Trophoblast cell (in vitro differentiated cells and primary cell): ENCODE measurements around the gene ABLIM2.
A peak's percentile ranks its signal among the peaks of the same experiment; 100 is the strongest.

Experiments
- DNase-seq, 2 donors: peaks; one replicate each; pipeline ENCODE4 v3.0.0-alpha.2; 2016
- H2AFZ ChIP-seq: 2 replicates; pipeline ENCODE4 v1.6.1; 2013; ENCODE audit warnings: low read length, moderate library complexity, mild to moderate bottlenecking; ENCODE audit not compliant: insufficient read depth, poor library complexity
- H2AK5ac ChIP-seq: 2 replicates; pipeline ENCODE4 v1.6.1; 2013; ENCODE audit warnings: mild to moderate bottlenecking, low read length
- H2BK120ac ChIP-seq: 2 replicates; pipeline ENCODE4 v1.6.1; 2013; ENCODE audit warnings: low read length, mild to moderate bottlenecking, moderate library complexity; ENCODE audit not compliant: insufficient read depth, poor library complexity
- H2BK12ac ChIP-seq: 2 replicates; pipeline ENCODE4 v1.6.1; 2013; ENCODE audit warnings: mild to moderate bottlenecking, low read length, moderate library complexity
- H2BK5ac ChIP-seq: 2 replicates; pipeline ENCODE4 v1.6.1; 2013; ENCODE audit warnings: low read length, low read depth, moderate library complexity, mild to moderate bottlenecking; ENCODE audit not compliant: poor library complexity
- H3K14ac ChIP-seq: 2 replicates; pipeline ENCODE4 v1.6.1; 2013; ENCODE audit warnings: mild to moderate bottlenecking, low read length
- H3K18ac ChIP-seq: 2 replicates; pipeline ENCODE4 v1.6.1; 2013; ENCODE audit warnings: mild to moderate bottlenecking, low read length
- H3K23ac ChIP-seq: 2 replicates; pipeline ENCODE4 v1.6.1; 2013; ENCODE audit warnings: low read length
- H3K27ac ChIP-seq: 2 replicates; pipeline ENCODE4 v1.5.1; 2013; ENCODE audit warnings: low read depth, mild to moderate bottlenecking, inconsistent platforms, low read length, moderate library complexity
- H3K27me3 ChIP-seq: 2 replicates; pipeline ENCODE4 v1.6.1; 2013; ENCODE audit warnings: inconsistent platforms, mild to moderate bottlenecking, low read length, moderate library complexity; ENCODE audit not compliant: insufficient read depth
- H3K36me3 ChIP-seq, 2 experiments: 1 replicate in 1 of 2; 2 replicates in 1 of 2; pipeline ENCODE4 v1.6.1; 2013; ENCODE audit warnings: low read length in 2 of 2, mild to moderate bottlenecking in 2 of 2, moderate library complexity in 1 of 2; ENCODE audit not compliant: insufficient read depth in 2 of 2, control insufficient read depth in 1 of 2
- H3K4ac ChIP-seq: 2 replicates; pipeline ENCODE4 v1.6.1; 2013; ENCODE audit warnings: low read depth, mild to moderate bottlenecking, low read length, moderate library complexity
- H3K4me1 ChIP-seq, 2 experiments: 1 replicate in 1 of 2; 2 replicates in 1 of 2; pipeline ENCODE4 v1.6.1; 2013; ENCODE audit warnings: low read length in 2 of 2, mild to moderate bottlenecking in 2 of 2, moderate library complexity in 1 of 2; ENCODE audit not compliant: insufficient read depth in 2 of 2, control insufficient read depth in 1 of 2
- H3K4me2 ChIP-seq: 2 replicates; pipeline ENCODE4 v1.6.1; 2013; ENCODE audit warnings: inconsistent platforms, mild to moderate bottlenecking, low read length, moderate library complexity
- H3K4me3 ChIP-seq: 2 replicates; pipeline ENCODE4 v1.5.1; 2013; ENCODE audit warnings: mild to moderate bottlenecking, low read depth, low read length, inconsistent platforms
- H3K79me1 ChIP-seq: one replicate; pipeline ENCODE4 v1.6.1; 2013; ENCODE audit warnings: low read length
- H3K79me2 ChIP-seq: 2 replicates; pipeline ENCODE4 v1.6.1; 2013; ENCODE audit warnings: low read length, mild to moderate bottlenecking; ENCODE audit not compliant: control insufficient read depth, insufficient read depth, poor library complexity
- H3K9ac ChIP-seq: 2 replicates; pipeline ENCODE4 v1.6.1; 2013; ENCODE audit warnings: mild to moderate bottlenecking, low read length
- H3K9me3 ChIP-seq: 2 replicates; pipeline ENCODE4 v1.6.1; 2013; ENCODE audit warnings: low read depth, mild to moderate bottlenecking, control low read depth, inconsistent platforms, low read length; ENCODE audit not compliant: insufficient read depth
- H4K12ac ChIP-seq: 2 replicates; pipeline ENCODE4 v1.6.1; 2013; ENCODE audit warnings: low read depth, mild to moderate bottlenecking, low read length, moderate library complexity
- H4K8ac ChIP-seq: 2 replicates; pipeline ENCODE4 v1.6.1; 2013; ENCODE audit warnings: low read depth, mild to moderate bottlenecking, low read length, moderate library complexity
- H4K91ac ChIP-seq: one replicate; pipeline ENCODE4 v1.6.1; 2013; ENCODE audit warnings: low read depth, mild to moderate bottlenecking, low read length, moderate library complexity
- WGBS: extraction: QIAGEN DNeasy Blood & Tissue Kit; methylation state at CpG from one replicate; pipeline ENCODE4 v1.1.7; 2013; ENCODE audit warnings: missing lambda C conversion rate; ENCODE audit not compliant: insufficient read length, insufficient coverage; ENCODE audit errors: extremely low coverage; 5-methylcytosine and 5-hydroxymethylcytosine counted together

ABLIM2 gene

DNA sequence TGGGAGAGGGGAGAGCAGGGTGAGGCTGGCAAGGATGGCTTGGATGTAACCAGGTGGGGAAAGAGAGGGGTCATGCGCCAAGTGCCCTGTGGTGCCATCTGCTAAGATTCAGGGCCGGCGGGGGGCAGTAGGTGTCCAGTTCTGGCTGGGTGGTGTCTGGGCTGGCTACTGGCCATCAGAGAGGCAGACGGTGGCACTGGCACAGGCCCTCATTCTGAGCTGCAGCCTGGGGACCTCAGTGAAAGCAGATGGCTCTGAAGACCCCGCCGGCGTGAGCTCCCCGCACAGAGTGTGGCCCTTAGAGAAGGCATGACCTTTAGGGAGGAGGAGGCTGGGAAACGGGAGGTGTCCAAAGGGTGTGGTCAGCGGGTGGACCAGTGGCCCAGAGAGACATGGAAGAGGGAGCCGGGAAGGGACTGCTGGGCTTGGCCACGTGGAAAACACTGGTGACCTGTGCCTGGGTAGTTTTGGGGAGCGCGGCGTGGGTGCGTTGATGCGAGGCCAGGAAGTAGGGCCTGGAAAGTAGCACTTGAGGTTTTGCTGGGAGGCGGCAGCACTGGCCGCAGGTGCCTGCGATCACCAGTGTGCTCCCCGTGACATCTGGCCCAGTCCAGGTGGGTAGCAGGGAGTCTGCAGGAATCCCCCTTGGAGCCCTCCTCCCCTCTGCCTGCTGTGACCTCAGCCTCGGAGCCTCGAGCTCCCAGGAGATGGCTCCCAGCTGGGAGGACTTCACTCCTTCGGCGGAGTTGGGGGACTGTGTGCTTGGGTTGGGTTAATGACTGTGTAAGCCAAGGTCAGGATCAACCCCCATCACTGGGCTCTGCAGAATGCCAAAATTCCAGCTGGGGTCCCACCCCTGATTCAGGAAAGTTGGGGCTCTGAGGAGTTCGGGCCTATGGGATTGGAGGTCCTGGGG, 31.2 kb upstream of the ABLIM2 start:
- H3K4me3 ChIP-seq: no peak overlapping the region
- H4K8ac ChIP-seq: no peak overlapping the region
- no peaks in the 10 kb centered on the region for H3K79me2 ChIP-seq
- H3K14ac ChIP-seq: peak overlapping the region; percentile 20
- H2BK120ac ChIP-seq: no peak overlapping the region
- H3K36me3 ChIP-seq: no peaks in the 10 kb centered on the region
- H3K23ac ChIP-seq: no peak overlapping the region
- no peak overlapping the region for H3K9ac ChIP-seq
- no peak overlapping the region for H3K18ac ChIP-seq
- no peak overlapping the region for H4K12ac ChIP-seq
- H3K9me3 ChIP-seq: peaks cover 3% of the 10 kb centered on the region
- H2BK5ac ChIP-seq: no peak overlapping the region
- H2BK12ac ChIP-seq: peak overlapping the region; percentile 63
- H4K91ac ChIP-seq: peak overlapping the region; percentile 71
- no peak for DNase-seq
- H3K27me3 ChIP-seq: no peaks in the 10 kb centered on the region
- H2AFZ ChIP-seq: peak overlapping the region; percentile 5
- peaks cover 25 to 28% of the 10 kb centered on the region in 2 experiments for H3K4me1 ChIP-seq
- H3K79me1 ChIP-seq: peaks cover 16% of the 10 kb centered on the region
- no peak overlapping the region for H3K4me2 ChIP-seq
- H3K4ac ChIP-seq: no peak overlapping the region
- no peak overlapping the region for H3K27ac ChIP-seq
- no CpG with 5 or more reads among the region's 26 CpGs for whole genome bisulfite sequencing
- H2AK5ac ChIP-seq: peak overlapping the region; percentile 44

GRCh38 chr4:8188743-8189550, 30.3 kb upstream of the ABLIM2 start:
- no peak overlapping the region for H3K14ac ChIP-seq
- H3K4ac ChIP-seq: no peak overlapping the region
- H3K36me3 ChIP-seq: no peaks in the 10 kb centered on the region
- H2AK5ac ChIP-seq: peak overlapping the region; percentile 78
- WGBS: no CpG with 5 or more reads among the region's 29 CpGs
- H3K9ac ChIP-seq: no peak overlapping the region
- no peak overlapping the region for H3K23ac ChIP-seq
- H3K4me3 ChIP-seq: no peak overlapping the region
- peaks cover 3% of the 10 kb centered on the region for H3K9me3 ChIP-seq
- H3K18ac ChIP-seq: peak overlapping the region; percentile 14
- H3K4me1 ChIP-seq: peaks cover 18 to 20% of the 10 kb centered on the region in 2 experiments
- H2BK12ac ChIP-seq: no peak overlapping the region
- H3K27me3 ChIP-seq: no peaks in the 10 kb centered on the region
- H3K79me1 ChIP-seq: peaks cover 11% of the 10 kb centered on the region
- H4K12ac ChIP-seq: no peak overlapping the region
- H4K8ac ChIP-seq: no peak overlapping the region
- no peak overlapping the region for H3K4me2 ChIP-seq
- peak overlapping the region; percentile 71 for H4K91ac ChIP-seq
- no peak overlapping the region for H2AFZ ChIP-seq
- H2BK120ac ChIP-seq: no peak overlapping the region
- H3K27ac ChIP-seq: no peak overlapping the region
- no peak for DNase-seq
- H3K79me2 ChIP-seq: no peaks in the 10 kb centered on the region
- no peak overlapping the region for H2BK5ac ChIP-seq

GRCh38 chr4:8188085-8188484, 29.5 kb upstream of the ABLIM2 start:
- peaks cover 13 to 17% of the 10 kb centered on the region in 2 experiments for H3K4me1 ChIP-seq
- no peak overlapping the region for H3K4me3 ChIP-seq
- H2BK120ac ChIP-seq: no peak overlapping the region
- H3K9me3 ChIP-seq: peaks cover 3% of the 10 kb centered on the region
- H3K79me2 ChIP-seq: no peaks in the 10 kb centered on the region
- H3K14ac ChIP-seq: no peak overlapping the region
- H2AFZ ChIP-seq: no peak overlapping the region
- no CpG with 5 or more reads among the region's 12 CpGs for WGBS
- H3K9ac ChIP-seq: no peak overlapping the region
- H3K79me1 ChIP-seq: peaks cover 5% of the 10 kb centered on the region
- H2BK12ac ChIP-seq: no peak overlapping the region
- H4K91ac ChIP-seq: no peak overlapping the region
- no peak overlapping the region for H3K4ac ChIP-seq
- H3K36me3 ChIP-seq: no peaks in the 10 kb centered on the region
- no peak overlapping the region for H2BK5ac ChIP-seq
- H3K27me3 ChIP-seq: no peaks in the 10 kb centered on the region
- no peak overlapping the region for H3K18ac ChIP-seq
- no peak overlapping the region for H3K4me2 ChIP-seq
- H3K23ac ChIP-seq: no peak overlapping the region
- no peak overlapping the region for H3K27ac ChIP-seq
- H4K8ac ChIP-seq: no peak overlapping the region
- no peak overlapping the region for H2AK5ac ChIP-seq
- no peak overlapping the region for H4K12ac ChIP-seq
- DNase-seq: no peak

DNA sequence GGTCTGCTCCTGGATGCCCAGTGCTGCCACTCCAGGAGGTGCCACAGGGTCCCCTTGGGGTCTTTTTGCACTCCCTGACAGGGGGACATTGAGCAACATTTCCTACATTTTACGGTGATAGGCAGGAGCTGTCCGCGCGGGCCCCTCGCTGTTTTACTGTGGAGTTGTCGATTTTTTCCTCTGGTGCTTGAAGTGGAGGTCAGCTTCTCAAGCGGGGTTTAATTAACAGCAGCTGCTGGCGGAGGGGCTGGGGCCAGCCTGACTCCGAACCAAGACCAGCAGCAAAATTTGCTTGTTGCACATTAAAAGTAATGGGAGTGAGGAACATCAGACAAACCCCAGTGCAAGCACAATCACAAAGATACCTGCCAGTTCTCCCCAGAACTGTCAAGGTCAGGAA, 27.3 kb upstream of the ABLIM2 start:
- DNase-seq: no peak
- no CpG with 5 or more reads among the region's 9 CpGs for WGBS
- no peak overlapping the region for H2AK5ac ChIP-seq

More for the DNA sequence above, 27.3 kb upstream of the ABLIM2 start:
- Histone ChIP-seq H4K8ac (no peak overlapping the region), H3K4me3 (no peak overlapping the region), H3K79me1 (peaks cover 2% of the 10 kb centered on the region), H3K18ac (no peak overlapping the region), H3K14ac (no peak overlapping the region), H4K12ac (no peak overlapping the region), H2BK12ac (no peak overlapping the region), H2AFZ (no peak overlapping the region), H3K27me3 (no peaks in the 10 kb centered on the region), H2BK5ac (no peak overlapping the region), H3K4ac (no peak overlapping the region), H3K23ac (no peak overlapping the region), H3K79me2 (no peaks in the 10 kb centered on the region), H3K9me3 (peaks cover 3% of the 10 kb centered on the region), H3K4me1 (peaks cover 11 to 14% of the 10 kb centered on the region in 2 experiments), H3K36me3 (no peaks in the 10 kb centered on the region), H3K9ac (no peak overlapping the region), H2BK120ac (no peak overlapping the region), H4K91ac (no peak overlapping the region), H3K4me2 (no peak overlapping the region), H3K27ac (no peak overlapping the region)
